ENCODE measurements around the gene CDKAL1. TPM values are rescaled to one million over a fixed set of nuclear protein-coding genes. Genes with fewer than 3 reads are reported as not detected.

CDKAL1 gene
- total and polyA plus RNA-seq, 9 of the 15 experiments (the other 6 are each of a cell fraction or from before 2014, with no cell fraction given): 11.2 to 36.3 (median 20.1) TPM

DNA sequence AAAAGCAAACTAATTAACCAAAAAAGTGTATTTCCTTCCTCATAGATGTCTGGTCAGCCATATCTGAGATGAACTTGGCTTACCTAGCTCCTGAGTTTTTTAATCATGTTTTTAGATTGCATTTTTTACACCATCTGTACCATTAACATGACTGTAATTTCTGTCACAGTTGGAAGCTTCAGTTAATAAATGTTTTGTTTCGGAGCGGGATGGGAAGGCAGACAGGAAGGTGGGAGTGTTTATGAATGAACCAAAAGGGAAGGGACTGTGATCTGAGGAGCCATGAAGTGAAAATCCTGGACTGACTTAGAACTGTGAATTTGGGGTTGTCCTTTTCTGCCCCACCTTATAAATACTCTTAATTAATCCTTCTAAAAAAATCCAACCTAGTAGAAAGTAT is 613.7 kb downstream of the CDKAL1 start:
- BruUV-seq (replicated peaks): no TSS peak
- Histone ChIP-seq H3K27me3 (ENCODE audit: control insufficient read depth in 2 of 2, insufficient read depth in 2 of 2, low read length in 2 of 2) (no peaks in the 10 kb centered on the region), H3K9ac (ENCODE audit: insufficient read depth in 1 of 2, low read depth in 2 of 2, low read length in 2 of 2) (no peak overlapping the region), H3K4me3 (no peak overlapping the region), H3K27ac (ENCODE audit: extremely low read depth, low read depth, low read length) (no peak overlapping the region), H4K20me1 (replicated peaks; ENCODE audit: control insufficient read depth, insufficient read depth, low read length) (no peaks in the 10 kb centered on the region), H2AFZ (ENCODE audit: low read depth, low read length) (no peak overlapping the region), H3K9me3 (replicated peaks; ENCODE audit: control insufficient read depth, insufficient read depth, low read depth, low read length) (no peaks in the 10 kb centered on the region), H3K9me1 (ENCODE audit: control insufficient read depth, insufficient read depth, low read length) (no peaks in the 10 kb centered on the region), H3K36me3 (ENCODE audit: control insufficient read depth, insufficient read depth, low read length) (no peaks in the 10 kb centered on the region), H3K4me1 (replicated peaks in 1 of 2; ENCODE audit: control insufficient read depth in 2 of 2, insufficient read depth in 2 of 2, low read length in 2 of 2) (no peaks in the 10 kb centered on the region), H3K4me2 (ENCODE audit: insufficient read depth, low read length) (no peak overlapping the region), H3K79me2 (ENCODE audit: control insufficient read depth, insufficient read depth, low read length) (no peaks in the 10 kb centered on the region)
- POLR2A ChIA-PET: interaction anchor here (0.7 to 1.3 kb wide), 5 partner anchors 9 to 308 kb away, joined by 3 to 4 read pairs (median 3); no protein-coding TSS in a partner anchor
- intact Hi-C loops (cut with micrococcal nuclease) (no loop called here), in situ Hi-C loops (cut with MboI) (no loop called here)
- CTCF ChIA-PET (ENCODE audit: low intra/inter-chr PET ratio): no interaction called here
- ATAC-seq (no peak), FAIRE-seq (no peak), DNase-seq (ENCODE audit: extremely low read depth in 1 of 4, low spot score in 3 of 4) (no peak)
- 50% methylated on average over 2 of the region's 2 CpGs for WGBS (ENCODE audit: insufficient coverage, low coverage, missing lambda C conversion rate)
- TF ChIP-seq SNRNP70 (optimal IDR thresholded peaks at IDR 0.05; ENCODE audit: low read depth, low read length): no peak
- TF ChIP-seq FOXP1 (CRISPR knock-in tag; IDR thresholded peaks at IDR 0.05): no peak
- TF ChIP-seq GTF2A2 (tag; IDR thresholded peaks at IDR 0.05): no peak
- no peak for TF ChIP-seq XRCC3 (IDR thresholded peaks at IDR 0.05)
- TF ChIP-seq RAD21 (CRISPR knock-in tag; conservative IDR thresholded peaks at IDR 0.05 in 1 of 2, IDR thresholded peaks at IDR 0.05 in 1 of 2): no peak
- TF ChIP-seq, protein P1, sequence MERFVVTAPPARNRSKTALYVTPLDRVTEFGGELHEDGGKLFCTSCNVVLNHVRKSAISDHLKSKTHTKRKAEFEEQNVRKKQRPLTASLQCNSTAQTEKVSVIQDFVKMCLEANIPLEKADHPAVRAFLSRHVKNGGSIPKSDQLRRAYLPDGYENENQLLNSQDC (CRISPR knock-in tag; IDR thresholded peaks at IDR 0.05): no peak
- TF ChIP-seq, protein P2, sequence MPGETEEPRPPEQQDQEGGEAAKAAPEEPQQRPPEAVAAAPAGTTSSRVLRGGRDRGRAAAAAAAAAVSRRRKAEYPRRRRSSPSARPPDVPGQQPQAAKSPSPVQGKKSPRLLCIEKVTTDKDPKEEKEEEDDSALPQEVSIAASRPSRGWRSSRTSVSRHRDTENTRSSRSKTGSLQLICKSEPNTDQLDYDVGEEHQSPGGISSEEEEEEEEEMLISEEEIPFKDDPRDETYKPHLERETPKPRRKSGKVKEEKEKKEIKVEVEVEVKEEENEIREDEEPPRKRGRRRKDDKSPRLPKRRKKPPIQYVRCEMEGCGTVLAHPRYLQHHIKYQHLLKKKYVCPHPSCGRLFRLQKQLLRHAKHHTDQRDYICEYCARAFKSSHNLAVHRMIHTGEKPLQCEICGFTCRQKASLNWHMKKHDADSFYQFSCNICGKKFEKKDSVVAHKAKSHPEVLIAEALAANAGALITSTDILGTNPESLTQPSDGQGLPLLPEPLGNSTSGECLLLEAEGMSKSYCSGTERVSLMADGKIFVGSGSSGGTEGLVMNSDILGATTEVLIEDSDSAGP (CRISPR knock-in tag; IDR thresholded peaks at IDR 0.05): no peak
- TF ChIP-seq SP2 (IDR thresholded peaks at IDR 0.05; ENCODE audit: extremely low read depth, low read depth, low read length, poor library complexity, severe bottlenecking): no peak
- TF ChIP-seq, protein P3, sequence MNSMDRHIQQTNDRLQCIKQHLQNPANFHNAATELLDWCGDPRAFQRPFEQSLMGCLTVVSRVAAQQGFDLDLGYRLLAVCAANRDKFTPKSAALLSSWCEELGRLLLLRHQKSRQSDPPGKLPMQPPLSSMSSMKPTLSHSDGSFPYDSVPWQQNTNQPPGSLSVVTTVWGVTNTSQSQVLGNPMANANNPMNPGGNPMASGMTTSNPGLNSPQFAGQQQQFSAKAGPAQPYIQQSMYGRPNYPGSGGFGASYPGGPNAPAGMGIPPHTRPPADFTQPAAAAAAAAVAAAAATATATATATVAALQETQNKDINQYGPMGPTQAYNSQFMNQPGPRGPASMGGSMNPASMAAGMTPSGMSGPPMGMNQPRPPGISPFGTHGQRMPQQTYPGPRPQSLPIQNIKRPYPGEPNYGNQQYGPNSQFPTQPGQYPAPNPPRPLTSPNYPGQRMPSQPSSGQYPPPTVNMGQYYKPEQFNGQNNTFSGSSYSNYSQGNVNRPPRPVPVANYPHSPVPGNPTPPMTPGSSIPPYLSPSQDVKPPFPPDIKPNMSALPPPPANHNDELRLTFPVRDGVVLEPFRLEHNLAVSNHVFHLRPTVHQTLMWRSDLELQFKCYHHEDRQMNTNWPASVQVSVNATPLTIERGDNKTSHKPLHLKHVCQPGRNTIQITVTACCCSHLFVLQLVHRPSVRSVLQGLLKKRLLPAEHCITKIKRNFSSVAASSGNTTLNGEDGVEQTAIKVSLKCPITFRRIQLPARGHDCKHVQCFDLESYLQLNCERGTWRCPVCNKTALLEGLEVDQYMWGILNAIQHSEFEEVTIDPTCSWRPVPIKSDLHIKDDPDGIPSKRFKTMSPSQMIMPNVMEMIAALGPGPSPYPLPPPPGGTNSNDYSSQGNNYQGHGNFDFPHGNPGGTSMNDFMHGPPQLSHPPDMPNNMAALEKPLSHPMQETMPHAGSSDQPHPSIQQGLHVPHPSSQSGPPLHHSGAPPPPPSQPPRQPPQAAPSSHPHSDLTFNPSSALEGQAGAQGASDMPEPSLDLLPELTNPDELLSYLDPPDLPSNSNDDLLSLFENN (IDR thresholded peaks at IDR 0.05; ENCODE audit: low read depth in 2 of 2, low read length in 2 of 2): no peak
- no peak for TF ChIP-seq TARDBP (IDR thresholded peaks at IDR 0.05)
- no peak for TF ChIP-seq CC2D1A (IDR thresholded peaks at IDR 0.05)
- no peak for TF ChIP-seq DMBX1 (CRISPR knock-in tag; IDR thresholded peaks at IDR 0.05; ENCODE audit: borderline replicate concordance)
- TF ChIP-seq ZNF431 (CRISPR knock-in tag; IDR thresholded peaks at IDR 0.05): no peak
- TF ChIP-seq POLR2AphosphoS5 (IDR thresholded peaks at IDR 0.05; ENCODE audit: control insufficient read depth, insufficient read depth, low read depth, low read length): no peak
- no peak for TF ChIP-seq LCOR (CRISPR knock-in tag; IDR thresholded peaks at IDR 0.05)

Measured in K562 (cell line).